HEK293 (cell line): ENCODE data around the gene PRODH2.
A peak's percentile ranks its signal among the peaks of the same experiment; 100 is the strongest.

Source experiments
- CTCF ChIA-PET: fragments of 350-600 bp; formaldehyde crosslinking; extraction: SDS; loops from one replicate; lab custom pipeline; 2021; ENCODE audit warnings: antibody characterized with exemption; lab: Yijun Ruan, JAX
- POLR2A ChIA-PET: fragments of 300-600 bp; formaldehyde crosslinking; extraction: SDS; loops from one replicate; lab custom pipeline; 2020; ENCODE audit warnings: antibody characterized with exemption, inconsistent platforms; lab: Yijun Ruan, JAX
- H3K27ac ChIP-seq: fragments of 200-500 bp; sonication (Bioruptor generic); 2 replicates; pipeline ENCODE4 v1.5.1; 2014; ENCODE audit warnings: low read depth, low read length, control low read depth, inconsistent platforms; ENCODE audit errors: extremely low read depth
- H3K36me3 ChIP-seq, 2 experiments: fragments of 200-500 bp in 1 of 2; sonication (Bioruptor generic) in 1 of 2; 1 replicate in 1 of 2; 2 replicates in 1 of 2; pipeline ENCODE4 v1.5.1; 2014 to 2017; ENCODE audit warnings: inconsistent platforms in 2 of 2, low read length in 2 of 2; ENCODE audit not compliant: control insufficient read depth in 2 of 2, insufficient read depth in 1 of 2
- H3K4me1 ChIP-seq: fragments of 200-500 bp; sonication (Bioruptor generic); 2 replicates; pipeline ENCODE4 v1.5.1; 2014; ENCODE audit warnings: mild to moderate bottlenecking, low read length, inconsistent platforms; ENCODE audit not compliant: control insufficient read depth, insufficient read depth
- H3K4me3 ChIP-seq: 2 replicates; pipeline ENCODE4 v1.5.1; 2011; ENCODE audit warnings: low read depth, mild to moderate bottlenecking, control low read depth, low read length, moderate library complexity
- H3K9me3 ChIP-seq: fragments of 200-500 bp; sonication (Bioruptor generic); 2 replicates; pipeline ENCODE4 v1.5.1; 2014; ENCODE audit warnings: low read depth, low read length, inconsistent platforms; ENCODE audit not compliant: control insufficient read depth, insufficient read depth
- BCL11A ChIP-seq: fragments of 450-650 bp; formaldehyde crosslinking; IDR thresholded peaks from 2 replicates; pipeline ENCODE4 v1.5.1; 2016; ENCODE audit warnings: low read depth, missing biosample characterization, missing genetic modification characterization
- GLIS2 ChIP-seq: fragments of 450-650 bp; formaldehyde crosslinking; IDR thresholded peaks from 2 replicates; pipeline ENCODE4 v1.5.1; 2016; ENCODE audit warnings: missing biosample characterization, missing genetic modification characterization
- HOXD13 ChIP-seq: sonication (generic); formaldehyde crosslinking; IDR thresholded peaks from 2 replicates; pipeline ENCODE4 v1.8.0; 2022; ENCODE audit warnings: missing genetic modification reagents, borderline replicate concordance
- KLF10 ChIP-seq: fragments of 450-650 bp; IDR thresholded peaks from 2 replicates; pipeline ENCODE4 v1.5.1; 2018; ENCODE audit warnings: missing biosample characterization, mild to moderate bottlenecking, missing genetic modification characterization
- KLF8 ChIP-seq: fragments of 450-650 bp; formaldehyde crosslinking; IDR thresholded peaks from 2 replicates; pipeline ENCODE4 v1.5.1; 2016; ENCODE audit warnings: missing biosample characterization, missing genetic modification characterization
- KLF9 ChIP-seq: fragments of 450-650 bp; formaldehyde crosslinking; IDR thresholded peaks from 2 replicates; pipeline ENCODE4 v1.5.1; 2016; ENCODE audit warnings: missing biosample characterization, missing genetic modification characterization, low read depth
- ZBTB48 ChIP-seq: fragments of 450-650 bp; formaldehyde crosslinking; IDR thresholded peaks from 2 replicates; pipeline ENCODE4 v1.5.1; 2016; ENCODE audit warnings: missing biosample characterization, missing genetic modification characterization
- ZBTB7A ChIP-seq: fragments of 450-650 bp; formaldehyde crosslinking; IDR thresholded peaks from 2 replicates; pipeline ENCODE4 v1.5.1; 2016; ENCODE audit warnings: low read depth, missing biosample characterization, missing genetic modification characterization
- ZNF132 ChIP-seq: fragments of 450-650 bp; formaldehyde crosslinking; IDR thresholded peaks from 2 replicates; pipeline ENCODE4 v1.5.1; 2017; ENCODE audit warnings: missing biosample characterization, missing genetic modification characterization, borderline replicate concordance
- ZNF157 ChIP-seq: fragments of 450-650 bp; formaldehyde crosslinking; IDR thresholded peaks from 2 replicates; pipeline ENCODE4 v1.5.1; 2016; ENCODE audit warnings: missing biosample characterization, missing genetic modification characterization
- ZNF239 ChIP-seq: fragments of 450-650 bp; formaldehyde crosslinking; IDR thresholded peaks from 2 replicates; pipeline ENCODE4 v1.5.1; 2016; ENCODE audit warnings: missing biosample characterization, missing genetic modification characterization
- ZNF248 ChIP-seq: fragments of 450-650 bp; formaldehyde crosslinking; IDR thresholded peaks from 2 replicates; pipeline ENCODE4 v1.5.1; 2017; ENCODE audit warnings: missing biosample characterization, missing genetic modification characterization
- ZNF311 ChIP-seq: fragments of 450-650 bp; formaldehyde crosslinking; IDR thresholded peaks from 2 replicates; pipeline ENCODE4 v1.5.1; 2017; ENCODE audit warnings: missing biosample characterization, missing genetic modification characterization, borderline replicate concordance
- ZNF335 ChIP-seq: fragments of 450-650 bp; formaldehyde crosslinking; conservative IDR thresholded peaks from 2 replicates; pipeline ENCODE4 v1.5.1; 2016; ENCODE audit warnings: missing biosample characterization, missing genetic modification characterization
- ZNF530 ChIP-seq: fragments of 450-650 bp; formaldehyde crosslinking; IDR thresholded peaks from 2 replicates; pipeline ENCODE4 v1.5.1; 2016; ENCODE audit warnings: low read depth, missing biosample characterization, missing genetic modification characterization
- ZNF561 ChIP-seq: fragments of 450-650 bp; IDR thresholded peaks from 2 replicates; pipeline ENCODE4 v1.5.1; 2018; ENCODE audit warnings: missing biosample characterization, missing genetic modification characterization, borderline replicate concordance
- ZNF600 ChIP-seq: fragments of 450-650 bp; formaldehyde crosslinking; IDR thresholded peaks from 2 replicates; pipeline ENCODE4 v1.5.1; 2016; ENCODE audit warnings: missing biosample characterization, missing genetic modification characterization
- ZNF624 ChIP-seq: fragments of 450-650 bp; formaldehyde crosslinking; IDR thresholded peaks from 2 replicates; pipeline ENCODE4 v1.5.1; 2017; ENCODE audit warnings: missing biosample characterization, missing genetic modification characterization
- ZNF658 ChIP-seq: fragments of 450-650 bp; formaldehyde crosslinking; IDR thresholded peaks from 2 replicates; pipeline ENCODE4; 2016; ENCODE audit warnings: missing biosample characterization, missing genetic modification characterization
- ZNF707 ChIP-seq: fragments of 450-650 bp; formaldehyde crosslinking; IDR thresholded peaks from 2 replicates; pipeline ENCODE4 v1.5.1; 2016; ENCODE audit warnings: missing biosample characterization, missing genetic modification characterization
- ZNF76 ChIP-seq: fragments of 450-650 bp; formaldehyde crosslinking; IDR thresholded peaks from 2 replicates; pipeline ENCODE4; 2016; ENCODE audit warnings: low read depth, missing biosample characterization, missing genetic modification characterization, borderline replicate concordance
- ZNF785 ChIP-seq: fragments of 450-650 bp; formaldehyde crosslinking; IDR thresholded peaks from 2 replicates; pipeline ENCODE4 v1.5.1; 2016; ENCODE audit warnings: missing biosample characterization, missing genetic modification characterization
- ZNF837 ChIP-seq: fragments of 450-650 bp; formaldehyde crosslinking; IDR thresholded peaks from 2 replicates; pipeline ENCODE4 v1.5.1; 2016; ENCODE audit warnings: missing biosample characterization, missing genetic modification characterization
- ZSCAN30 ChIP-seq: fragments of 450-650 bp; IDR thresholded peaks from 2 replicates; pipeline ENCODE4 v1.5.1; 2018; ENCODE audit warnings: missing biosample characterization, mild to moderate bottlenecking, missing genetic modification characterization, moderate library complexity
- TF ChIP-seq, protein P1 (sequence below): fragments of 450-650 bp; formaldehyde crosslinking; IDR thresholded peaks from 2 replicates; pipeline ENCODE4 v1.5.1; 2017; ENCODE audit warnings: missing biosample characterization, missing genetic modification characterization
- TF ChIP-seq, protein P2 (sequence below): fragments of 450-650 bp; formaldehyde crosslinking; IDR thresholded peaks from 2 replicates; pipeline ENCODE4 v1.5.1; 2016; ENCODE audit warnings: missing biosample characterization, missing genetic modification characterization
- TF ChIP-seq, protein P3 (sequence below): fragments of 450-650 bp; formaldehyde crosslinking; IDR thresholded peaks from 2 replicates; pipeline ENCODE4 v1.5.1; 2017; ENCODE audit warnings: missing biosample characterization, missing genetic modification characterization
- TF ChIP-seq, protein P4 (sequence below): fragments of 450-650 bp; formaldehyde crosslinking; IDR thresholded peaks from 2 replicates; pipeline ENCODE4 v1.5.1; 2016; ENCODE audit warnings: missing biosample characterization, missing genetic modification characterization

The PRODH2 gene

DNA sequence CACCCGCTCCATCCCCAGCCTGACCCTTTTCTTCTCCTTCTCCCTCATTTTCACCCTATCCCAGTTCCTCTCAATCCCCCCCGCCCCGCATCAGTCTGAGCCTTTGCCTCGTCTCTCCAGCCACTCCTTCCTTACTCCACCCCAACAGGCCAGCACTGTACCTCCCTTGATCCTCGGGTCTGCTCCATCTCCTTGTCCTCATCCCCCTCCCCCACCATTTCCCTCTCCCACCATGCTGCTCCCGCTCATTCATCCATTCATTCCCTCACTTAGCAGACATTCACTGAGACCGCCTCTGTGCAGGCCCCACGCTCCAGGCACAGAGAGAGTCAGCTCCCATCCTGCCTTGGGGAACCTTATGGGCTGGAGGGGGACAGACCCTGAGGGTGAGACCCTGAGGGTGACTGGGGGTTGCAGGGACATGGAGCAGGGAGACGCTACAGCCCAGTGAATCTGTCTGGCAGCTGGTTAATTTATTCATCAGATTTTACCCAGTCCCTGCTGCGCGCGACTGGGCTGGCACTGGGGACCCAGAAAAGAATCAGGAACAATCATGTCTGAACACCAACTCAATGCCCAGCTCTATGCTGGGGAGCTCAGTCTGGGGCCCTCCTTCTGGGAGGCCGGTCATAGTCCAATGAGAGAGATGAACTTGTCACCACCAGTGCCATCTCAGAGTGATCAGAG lies 36.4 kb downstream of the PRODH2 start (continued):
- TF ChIP-seq ZNF248 (tag by site-specific recombination), result no peak
- TF ChIP-seq GLIS2 (tag by site-specific recombination), result peak; percentile 33
- no peak for TF ChIP-seq ZBTB7A (tag by site-specific recombination)
- no peak for TF ChIP-seq ZNF624 (tag by site-specific recombination)
- TF ChIP-seq ZNF600, result peak; percentile 15; the same call in 1 of the 2 replicates
- TF ChIP-seq ZNF837 (tag by site-specific recombination), result no peak
- TF ChIP-seq ZNF132, result no peak
- TF ChIP-seq ZNF658, result no peak
- TF ChIP-seq, protein P1, sequence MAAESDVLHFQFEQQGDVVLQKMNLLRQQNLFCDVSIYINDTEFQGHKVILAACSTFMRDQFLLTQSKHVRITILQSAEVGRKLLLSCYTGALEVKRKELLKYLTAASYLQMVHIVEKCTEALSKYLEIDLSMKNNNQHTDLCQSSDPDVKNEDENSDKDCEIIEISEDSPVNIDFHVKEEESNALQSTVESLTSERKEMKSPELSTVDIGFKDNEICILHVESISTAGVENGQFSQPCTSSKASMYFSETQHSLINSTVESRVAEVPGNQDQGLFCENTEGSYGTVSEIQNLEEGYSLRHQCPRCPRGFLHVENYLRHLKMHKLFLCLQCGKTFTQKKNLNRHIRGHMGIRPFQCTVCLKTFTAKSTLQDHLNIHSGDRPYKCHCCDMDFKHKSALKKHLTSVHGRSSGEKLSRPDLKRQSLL, result peak; percentile 29; the same call in 1 of the 2 replicates
- TF ChIP-seq ZNF239, result no peak
- TF ChIP-seq ZNF530, result no peak
- no peak for TF ChIP-seq KLF8 (tag by site-specific recombination)

DNA sequence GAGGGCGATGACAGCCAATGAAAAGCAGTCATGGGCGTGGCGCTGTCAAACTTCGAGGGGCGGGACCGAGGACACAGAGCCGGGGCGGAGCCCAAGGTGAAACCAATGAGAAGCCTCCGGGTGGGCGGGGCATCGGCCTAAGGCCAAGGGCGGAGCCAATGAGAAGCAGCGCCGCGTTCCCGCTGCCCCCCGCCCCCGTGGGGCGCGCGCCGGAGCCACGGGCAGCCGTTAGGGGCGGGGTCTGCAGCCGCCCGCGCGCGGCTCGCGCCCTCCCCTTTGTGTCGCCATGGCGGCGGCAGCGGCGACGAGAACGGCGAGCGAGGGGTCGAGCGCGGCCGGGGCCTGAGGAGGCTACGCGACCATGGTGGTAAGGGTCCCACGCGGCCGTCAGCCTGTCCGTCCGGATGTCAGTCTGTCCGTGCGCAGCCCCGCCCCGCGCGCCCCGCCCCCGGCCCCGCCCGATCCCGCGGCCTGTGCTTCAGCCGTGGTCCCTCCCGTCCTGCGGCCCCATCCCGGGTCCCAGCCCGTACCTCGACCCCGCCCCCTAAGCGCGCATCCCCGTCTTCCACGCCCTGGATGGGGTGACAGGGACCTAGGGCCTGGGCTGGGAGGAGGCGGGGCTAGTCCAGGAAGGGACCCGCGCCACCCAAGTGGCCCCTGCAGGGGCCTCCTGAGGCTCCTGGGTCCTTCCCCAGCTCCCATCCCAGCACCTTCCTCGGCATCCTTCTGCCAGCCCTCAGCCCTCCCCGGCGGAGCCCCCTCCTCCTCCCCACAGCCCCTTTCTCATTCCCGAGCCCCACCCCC lies 37.1 kb downstream of the PRODH2 start, which contains the start of gene ARHGAP33:
Gene ARHGAP33, plus strand, starts transcription at position 267 of the 804 bp plus-strand sequence. Its CDS starts 95 bp downstream, at position 362.
- ChIA-PET POLR2A (interaction anchor here (0.9 to 3.8 kb wide), 5 partner anchors 8 to 34 kb away, joined by 3 to 39 read pairs (median 8); partner anchors contain the start of genes IGFLR1, LIN37, PSENEN and U2AF1L4), CTCF (no interaction called here)
- H3K9me3 ChIP-seq, result no peaks in the 10 kb centered on the region
- H3K27ac ChIP-seq, result peak within 1 kb of the TSS; percentile 48; the same call in 1 of the 2 replicates
- peaks cover 22 to 25% of the 10 kb centered on the region in 2 experiments for H3K36me3 ChIP-seq
- H3K4me3 ChIP-seq, result peak within 1 kb of the TSS; percentile 59
- peaks cover 24% of the 10 kb centered on the region for H3K4me1 ChIP-seq
- TF ChIP-seq ZNF707 (tag by site-specific recombination), result no peak
- no peak for TF ChIP-seq ZNF157 (tag by site-specific recombination)
- peak; percentile 46; the same call in 1 of the 2 replicates for TF ChIP-seq ZNF76 (tag by site-specific recombination)
- TF ChIP-seq, protein P1, result peak; percentile 82; the same call in 1 of the 2 replicates
- no peak for TF ChIP-seq ZNF785 (tag by site-specific recombination)
- TF ChIP-seq, protein P2, sequence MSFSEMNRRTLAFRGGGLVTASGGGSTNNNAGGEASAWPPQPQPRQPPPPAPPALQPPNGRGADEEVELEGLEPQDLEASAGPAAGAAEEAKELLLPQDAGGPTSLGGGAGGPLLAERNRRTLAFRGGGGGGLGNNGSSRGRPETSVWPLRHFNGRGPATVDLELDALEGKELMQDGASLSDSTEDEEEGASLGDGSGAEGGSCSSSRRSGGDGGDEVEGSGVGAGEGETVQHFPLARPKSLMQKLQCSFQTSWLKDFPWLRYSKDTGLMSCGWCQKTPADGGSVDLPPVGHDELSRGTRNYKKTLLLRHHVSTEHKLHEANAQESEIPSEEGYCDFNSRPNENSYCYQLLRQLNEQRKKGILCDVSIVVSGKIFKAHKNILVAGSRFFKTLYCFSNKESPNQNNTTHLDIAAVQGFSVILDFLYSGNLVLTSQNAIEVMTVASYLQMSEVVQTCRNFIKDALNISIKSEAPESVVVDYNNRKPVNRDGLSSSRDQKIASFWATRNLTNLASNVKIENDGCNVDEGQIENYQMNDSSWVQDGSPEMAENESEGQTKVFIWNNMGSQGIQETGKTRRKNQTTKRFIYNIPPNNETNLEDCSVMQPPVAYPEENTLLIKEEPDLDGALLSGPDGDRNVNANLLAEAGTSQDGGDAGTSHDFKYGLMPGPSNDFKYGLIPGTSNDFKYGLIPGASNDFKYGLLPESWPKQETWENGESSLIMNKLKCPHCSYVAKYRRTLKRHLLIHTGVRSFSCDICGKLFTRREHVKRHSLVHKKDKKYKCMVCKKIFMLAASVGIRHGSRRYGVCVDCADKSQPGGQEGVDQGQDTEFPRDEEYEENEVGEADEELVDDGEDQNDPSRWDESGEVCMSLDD (tag by site-specific recombination), result 0 out of 2 replicates have a peak, but pooled peaks have one; percentile 12
- no peak for TF ChIP-seq HOXD13 (CRISPR knock-in tag)
- peak; percentile 89 for TF ChIP-seq KLF9 (tag by site-specific recombination)
- TF ChIP-seq BCL11A, result no peak
- TF ChIP-seq, protein P3, sequence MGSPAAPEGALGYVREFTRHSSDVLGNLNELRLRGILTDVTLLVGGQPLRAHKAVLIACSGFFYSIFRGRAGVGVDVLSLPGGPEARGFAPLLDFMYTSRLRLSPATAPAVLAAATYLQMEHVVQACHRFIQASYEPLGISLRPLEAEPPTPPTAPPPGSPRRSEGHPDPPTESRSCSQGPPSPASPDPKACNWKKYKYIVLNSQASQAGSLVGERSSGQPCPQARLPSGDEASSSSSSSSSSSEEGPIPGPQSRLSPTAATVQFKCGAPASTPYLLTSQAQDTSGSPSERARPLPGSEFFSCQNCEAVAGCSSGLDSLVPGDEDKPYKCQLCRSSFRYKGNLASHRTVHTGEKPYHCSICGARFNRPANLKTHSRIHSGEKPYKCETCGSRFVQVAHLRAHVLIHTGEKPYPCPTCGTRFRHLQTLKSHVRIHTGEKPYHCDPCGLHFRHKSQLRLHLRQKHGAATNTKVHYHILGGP (tag by site-specific recombination), result no peak
- TF ChIP-seq KLF10 (tag by site-specific recombination), result peak; percentile 98
- TF ChIP-seq, protein P4, sequence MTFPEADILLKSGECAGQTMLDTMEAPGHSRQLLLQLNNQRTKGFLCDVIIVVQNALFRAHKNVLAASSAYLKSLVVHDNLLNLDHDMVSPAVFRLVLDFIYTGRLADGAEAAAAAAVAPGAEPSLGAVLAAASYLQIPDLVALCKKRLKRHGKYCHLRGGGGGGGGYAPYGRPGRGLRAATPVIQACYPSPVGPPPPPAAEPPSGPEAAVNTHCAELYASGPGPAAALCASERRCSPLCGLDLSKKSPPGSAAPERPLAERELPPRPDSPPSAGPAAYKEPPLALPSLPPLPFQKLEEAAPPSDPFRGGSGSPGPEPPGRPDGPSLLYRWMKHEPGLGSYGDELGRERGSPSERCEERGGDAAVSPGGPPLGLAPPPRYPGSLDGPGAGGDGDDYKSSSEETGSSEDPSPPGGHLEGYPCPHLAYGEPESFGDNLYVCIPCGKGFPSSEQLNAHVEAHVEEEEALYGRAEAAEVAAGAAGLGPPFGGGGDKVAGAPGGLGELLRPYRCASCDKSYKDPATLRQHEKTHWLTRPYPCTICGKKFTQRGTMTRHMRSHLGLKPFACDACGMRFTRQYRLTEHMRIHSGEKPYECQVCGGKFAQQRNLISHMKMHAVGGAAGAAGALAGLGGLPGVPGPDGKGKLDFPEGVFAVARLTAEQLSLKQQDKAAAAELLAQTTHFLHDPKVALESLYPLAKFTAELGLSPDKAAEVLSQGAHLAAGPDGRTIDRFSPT (tag by site-specific recombination), result no peak
- peak; percentile 64; the same call in 1 of the 2 replicates for TF ChIP-seq ZSCAN30 (tag by site-specific recombination)
- no peak; the same call in 1 of the 2 replicates for TF ChIP-seq ZNF335 (tag by site-specific recombination)
- TF ChIP-seq ZNF311 (tag by site-specific recombination), result no peak
- peak; percentile 79 for TF ChIP-seq ZBTB48 (tag by site-specific recombination)
- peak; percentile 91; the same call in 1 of the 2 replicates for TF ChIP-seq ZNF561 (tag by site-specific recombination)
